ENCODE measurements around the gene RAB5B. TPM values are rescaled to one million over a fixed set of nuclear protein-coding genes. Genes with fewer than 3 reads are reported as not detected.
A peak's percentile ranks its signal among the peaks of the same experiment; 100 is the strongest.
"Not testable (repeated sequence)": the region's sequence is repeated elsewhere in the genome, so short reads cannot be mapped to it uniquely, and the experiment has no call there.

Gene RAB5B
- total RNA-seq, 2 donors from 2014 or later, result 70.3 to 89.2 TPM

DNA sequence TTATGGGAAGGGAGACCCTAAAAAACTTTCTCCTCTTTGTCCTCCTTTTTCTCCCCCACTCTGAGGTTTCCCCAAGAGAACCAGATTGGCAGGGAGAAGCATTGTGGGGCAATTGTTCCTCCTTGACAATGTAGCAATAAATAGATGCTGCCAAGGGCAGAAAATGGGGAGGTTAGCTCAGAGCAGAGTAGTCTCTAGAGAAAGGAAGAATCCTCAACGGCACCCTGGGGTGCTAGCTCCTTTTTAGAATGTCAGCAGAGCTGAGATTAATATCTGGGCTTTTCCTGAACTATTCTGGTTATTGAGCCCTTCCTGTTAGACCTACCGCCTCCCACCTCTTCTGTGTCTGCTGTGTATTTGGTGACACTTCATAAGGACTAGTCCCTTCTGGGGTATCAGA lies 63.3 kb downstream of the RAB5B start:
- H3K4me3 ChIP-seq, result no peak overlapping the region
- TF ChIP-seq, protein P1, sequence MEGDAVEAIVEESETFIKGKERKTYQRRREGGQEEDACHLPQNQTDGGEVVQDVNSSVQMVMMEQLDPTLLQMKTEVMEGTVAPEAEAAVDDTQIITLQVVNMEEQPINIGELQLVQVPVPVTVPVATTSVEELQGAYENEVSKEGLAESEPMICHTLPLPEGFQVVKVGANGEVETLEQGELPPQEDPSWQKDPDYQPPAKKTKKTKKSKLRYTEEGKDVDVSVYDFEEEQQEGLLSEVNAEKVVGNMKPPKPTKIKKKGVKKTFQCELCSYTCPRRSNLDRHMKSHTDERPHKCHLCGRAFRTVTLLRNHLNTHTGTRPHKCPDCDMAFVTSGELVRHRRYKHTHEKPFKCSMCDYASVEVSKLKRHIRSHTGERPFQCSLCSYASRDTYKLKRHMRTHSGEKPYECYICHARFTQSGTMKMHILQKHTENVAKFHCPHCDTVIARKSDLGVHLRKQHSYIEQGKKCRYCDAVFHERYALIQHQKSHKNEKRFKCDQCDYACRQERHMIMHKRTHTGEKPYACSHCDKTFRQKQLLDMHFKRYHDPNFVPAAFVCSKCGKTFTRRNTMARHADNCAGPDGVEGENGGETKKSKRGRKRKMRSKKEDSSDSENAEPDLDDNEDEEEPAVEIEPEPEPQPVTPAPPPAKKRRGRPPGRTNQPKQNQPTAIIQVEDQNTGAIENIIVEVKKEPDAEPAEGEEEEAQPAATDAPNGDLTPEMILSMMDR (IDR thresholded peaks at IDR 0.05), result no peak
- peaks cover 19% of the 10 kb centered on the region for H3K36me3 ChIP-seq
- ATAC-seq (ENCODE audit: insufficient number of reproducible peaks, low FRiP score, low read depth) (no peak), DNase-seq (ENCODE audit: low spot score) (no peak)
- no peaks in the 10 kb centered on the region for H3K27me3 ChIP-seq (replicated peaks; ENCODE audit: insufficient read depth)
- no peaks in the 10 kb centered on the region for H3K9me3 ChIP-seq
- H3K4me1 ChIP-seq (ENCODE audit: control insufficient read depth in 1 of 2, low read depth in 2 of 2), result peaks cover 4 to 9% of the 10 kb centered on the region in 2 donors
- no peak overlapping the region for H3K27ac ChIP-seq

DNA sequence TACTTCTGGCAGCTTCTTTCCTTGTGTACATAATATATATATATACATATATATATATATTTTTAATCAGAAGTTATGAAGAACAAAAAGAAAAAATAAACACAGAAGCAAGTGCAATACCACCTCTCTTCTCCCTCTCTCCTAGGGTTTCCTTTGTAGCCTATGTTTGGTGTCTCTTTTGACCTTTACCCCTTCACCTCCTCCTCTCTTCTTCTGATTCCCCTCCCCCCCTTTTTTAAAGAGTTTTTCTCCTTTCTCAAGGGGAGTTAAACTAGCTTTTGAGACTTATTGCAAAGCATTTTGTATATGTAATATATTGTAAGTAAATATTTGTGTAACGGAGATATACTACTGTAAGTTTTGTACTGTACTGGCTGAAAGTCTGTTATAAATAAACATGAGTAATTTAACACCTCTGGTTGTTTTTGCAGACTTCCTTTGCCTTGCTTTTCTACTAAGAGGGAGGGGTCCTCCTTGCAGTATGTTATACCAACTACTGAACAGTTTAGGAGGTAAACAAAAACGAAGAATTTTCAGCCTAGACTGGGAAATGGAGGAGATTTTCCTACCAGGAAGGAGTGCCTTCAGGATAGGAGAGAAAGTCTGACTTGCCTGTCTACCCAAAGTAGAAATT lies 64.3 kb downstream of the RAB5B start:
- TF ChIP-seq, protein P1 (IDR thresholded peaks at IDR 0.05), result no peak
- peaks cover 11 to 15% of the 10 kb centered on the region in 2 donors for H3K4me1 ChIP-seq (ENCODE audit: control insufficient read depth in 1 of 2, low read depth in 2 of 2)

GRCh38 chr12:56040151-56040550 lies 66.3 kb downstream of the RAB5B start:
- Histone ChIP-seq H3K4me3 (no peak overlapping the region), H3K27ac (no peak overlapping the region), H3K4me1 (ENCODE audit: control insufficient read depth in 1 of 2, low read depth in 2 of 2) (peaks cover 14 to 21% of the 10 kb centered on the region in 2 donors), H3K36me3 (peaks cover 18% of the 10 kb centered on the region), H3K9me3 (no peaks in the 10 kb centered on the region), H3K27me3 (replicated peaks; ENCODE audit: insufficient read depth) (no peaks in the 10 kb centered on the region)
- no peak for DNase-seq (ENCODE audit: low spot score)
- TF ChIP-seq, protein P1 (IDR thresholded peaks at IDR 0.05), result no peak
- no peak for ATAC-seq (ENCODE audit: insufficient number of reproducible peaks, low FRiP score, low read depth)

More for the DNA sequence above, 64.3 kb downstream of the RAB5B start:
- no peak for DNase-seq (ENCODE audit: low spot score)
- no peaks in the 10 kb centered on the region for H3K9me3 ChIP-seq
- no peak overlapping the region for H3K4me3 ChIP-seq
- H3K36me3 ChIP-seq, result peaks cover 10% of the 10 kb centered on the region
- H3K27ac ChIP-seq, result no peak overlapping the region
- ATAC-seq (ENCODE audit: insufficient number of reproducible peaks, low FRiP score, low read depth), result no peak
- no peaks in the 10 kb centered on the region for H3K27me3 ChIP-seq (replicated peaks; ENCODE audit: insufficient read depth)

GRCh38 chr12:56040963-56041551 lies 67.2 kb downstream of the RAB5B start:
- Histone ChIP-seq H3K4me1 (ENCODE audit: control insufficient read depth in 1 of 2, low read depth in 2 of 2) (peaks cover 14 to 21% of the 10 kb centered on the region in 2 donors), H3K27ac (peak overlapping the region; percentile 92 to 99), H3K27me3 (replicated peaks; ENCODE audit: insufficient read depth) (no peaks in the 10 kb centered on the region), H3K36me3 (peaks cover 21% of the 10 kb centered on the region), H3K4me3 (peak overlapping the region; percentile 82), H3K9me3 (no peaks in the 10 kb centered on the region)
- ATAC-seq (ENCODE audit: insufficient number of reproducible peaks, low FRiP score, low read depth) (no peak), DNase-seq (ENCODE audit: low spot score) (no peak)
- TF ChIP-seq, protein P1 (IDR thresholded peaks at IDR 0.05), result no peak

DNA sequence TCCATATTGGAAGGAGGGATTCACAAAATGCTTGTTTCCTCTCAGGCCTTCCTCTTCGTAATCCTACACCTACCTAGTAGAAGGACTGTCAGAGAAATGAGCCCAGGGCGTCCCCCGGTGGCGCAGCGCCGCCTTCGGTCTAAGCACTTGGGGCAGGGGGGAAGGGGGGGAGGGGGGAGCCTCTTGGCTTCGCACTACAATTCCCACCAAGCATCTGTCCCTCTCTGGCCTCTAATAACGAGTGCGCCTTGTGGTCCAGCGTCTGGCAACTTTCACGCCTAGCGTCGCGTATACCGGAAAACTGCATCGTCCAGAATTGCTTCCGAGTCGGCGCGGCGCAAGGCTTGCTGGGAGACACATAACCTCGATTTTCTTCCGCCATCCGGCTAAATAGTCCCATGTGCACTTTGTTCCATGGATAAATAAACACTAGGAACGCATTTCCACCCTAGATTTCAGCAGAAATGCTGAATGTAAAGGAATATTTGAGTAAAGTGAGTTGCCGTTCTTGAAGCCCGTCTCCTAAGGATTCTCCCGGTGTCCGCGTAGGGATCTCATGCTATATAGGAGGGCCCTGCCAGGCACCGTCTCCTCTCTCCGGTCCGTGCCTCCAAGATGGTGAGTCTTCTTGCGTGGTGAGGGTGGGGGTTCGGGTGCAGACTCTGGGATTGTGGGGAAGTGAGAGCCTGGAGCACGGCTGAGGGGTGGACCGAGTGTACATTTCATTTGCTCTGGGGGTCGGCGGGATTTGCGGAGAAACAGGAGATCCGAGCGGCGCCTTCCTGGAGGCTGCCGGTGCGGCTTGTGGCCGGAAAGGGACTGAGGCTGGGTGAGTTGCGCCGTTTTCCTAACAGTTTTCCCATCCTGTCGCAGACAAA lies 67.9 kb downstream of the RAB5B start, which contains the start of gene RPS26:
Gene RPS26 (plus strand): TSS at position 367 of the 878 bp plus-strand sequence. CDS start 249 bp downstream, at position 616.
- TF ChIP-seq, protein P1 (IDR thresholded peaks at IDR 0.05), result peak; percentile 29
- ATAC-seq (ENCODE audit: insufficient number of reproducible peaks, low FRiP score, low read depth), result peak; percentile 99
- Histone ChIP-seq H3K36me3 (peaks cover 21% of the 10 kb centered on the region), H3K4me3 (peak within 1 kb of the TSS; percentile 82), H3K4me1 (ENCODE audit: control insufficient read depth in 1 of 2, low read depth in 2 of 2) (peaks cover 14 to 21% of the 10 kb centered on the region in 2 donors), H3K9me3 (no peaks in the 10 kb centered on the region), H3K27ac (peak within 1 kb of the TSS; percentile 92 to 99), H3K27me3 (replicated peaks; ENCODE audit: insufficient read depth) (no peaks in the 10 kb centered on the region)
- DNase-seq (ENCODE audit: low spot score), result peak; percentile 93

GRCh38 chr12:56042430-56042813 lies 68.5 kb downstream of the RAB5B start:
- not testable (repeated sequence) for ATAC-seq (ENCODE audit: insufficient number of reproducible peaks, low FRiP score, low read depth); DNase-seq (ENCODE audit: low spot score); H3K27me3 ChIP-seq (replicated peaks; ENCODE audit: insufficient read depth); H3K9me3 ChIP-seq
- Histone ChIP-seq H3K27ac (peak overlapping the region; percentile 92 to 99), H3K36me3 (peaks cover 21% of the 10 kb centered on the region), H3K4me3 (peak overlapping the region; percentile 82), H3K4me1 (ENCODE audit: control insufficient read depth in 1 of 2, low read depth in 2 of 2) (peaks cover 14 to 21% of the 10 kb centered on the region in 2 donors)
